Fibroblast of pulmonary artery (primary cell): ENCODE results near the gene TMEM208.

Experiments used
- DNase-seq: peaks from one replicate; pipeline ENCODE4 v3.0.0-alpha.2; 2010; ENCODE audit warnings: low read depth
- H3K4me3 ChIP-seq: replicated peaks from 2 replicates; pipeline ENCODE4 v1.5.1; 2011; ENCODE audit warnings: low read depth, mild to moderate bottlenecking, control low read depth, low read length, moderate library complexity
- CTCF ChIP-seq: IDR thresholded peaks from 2 replicates; pipeline ENCODE4 v1.5.1; 2011; ENCODE audit warnings: mild to moderate bottlenecking, control low read depth, low read length, inconsistent platforms; ENCODE audit errors: missing control alignments

The TMEM208 gene

GRCh38 chr16:67209565-67209964 lies 17.4 kb upstream of the TMEM208 start:
- no peak for TF ChIP-seq CTCF
- H3K4me3 ChIP-seq = no peak overlapping the region
- no peak for DNase-seq

- no peak for DNase-seq
- no peak for TF ChIP-seq CTCF
- H3K4me3 ChIP-seq = no peak overlapping the region
These were observed 16.6 kb upstream of the TMEM208 start for GRCh38 chr16:67210069-67210937.

DNA sequence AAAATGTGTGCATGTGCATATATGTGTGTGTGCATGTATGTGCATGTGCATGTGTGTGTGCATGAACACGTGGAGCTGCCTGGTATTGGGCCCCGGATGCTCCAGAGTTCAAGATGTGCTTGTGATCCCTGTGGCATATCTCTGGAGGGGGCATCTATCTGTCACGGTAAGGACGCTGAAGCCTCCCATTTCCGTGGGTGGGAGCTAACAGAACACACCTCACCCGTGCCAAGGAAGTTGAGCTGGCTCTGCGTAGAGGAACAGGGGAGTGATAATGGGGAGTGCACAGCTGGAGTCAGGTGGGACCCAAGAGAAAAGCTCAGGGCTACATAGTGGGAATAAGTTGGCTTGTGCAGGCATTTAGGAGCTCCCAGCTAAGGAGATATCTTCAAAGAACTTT lies 15.3 kb upstream of the TMEM208 start:
- no peak overlapping the region for H3K4me3 ChIP-seq
- no peak for TF ChIP-seq CTCF
- DNase-seq = no peak

GRCh38 chr16:67212766-67213165 lies 14.2 kb upstream of the TMEM208 start:
- no peak for TF ChIP-seq CTCF
- no peak overlapping the region for H3K4me3 ChIP-seq
- DNase-seq = no peak

- no peak for DNase-seq
- no peak overlapping the region for H3K4me3 ChIP-seq
- TF ChIP-seq CTCF = no peak
These were observed 13.5 kb upstream of the TMEM208 start for GRCh38 chr16:67213197-67214019.

DNA sequence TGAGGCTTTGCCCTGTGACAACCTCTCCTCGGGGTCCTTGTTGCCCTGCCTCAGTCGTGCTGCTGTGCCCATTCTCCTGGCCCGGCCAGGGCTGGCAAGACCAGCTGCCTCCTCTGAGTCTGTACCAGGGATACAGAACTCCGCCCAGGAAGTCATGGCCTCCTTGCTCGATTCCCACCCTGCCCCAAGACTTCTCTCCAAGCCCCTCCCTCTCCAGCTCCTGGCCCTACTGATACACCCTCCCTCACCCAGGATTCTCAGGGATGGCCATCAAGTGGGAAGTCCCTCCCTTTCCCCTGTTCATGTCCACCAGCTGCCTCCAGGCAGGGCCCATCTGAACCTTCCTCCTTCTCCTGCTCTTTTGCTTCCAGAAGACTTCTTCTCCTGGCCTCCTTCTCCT lies 11.2 kb upstream of the TMEM208 start:
- TF ChIP-seq CTCF = no peak
- no peak for DNase-seq
- H3K4me3 ChIP-seq = no peak overlapping the region
